Right atrium auricular region (tissue), 2 donors: ENCODE measurements around the gene FNDC10. TPM values are rescaled to one million over a fixed set of nuclear protein-coding genes. Genes with fewer than 3 reads are reported as not detected.

Source experiments
- DNase-seq: peaks from one replicate; pipeline ENCODE4 v3.0.0-alpha.2; 2019; ENCODE audit warnings: low spot score
- H3K27ac ChIP-seq, 2 donors: fragments of 200-600 bp; sonication (generic); 1 replicate in 1 of 2; 2 replicates in 1 of 2; pipeline ENCODE4 v1.5.1; 2016 to 2019
- H3K27me3 ChIP-seq, 2 donors: fragments of 200-600 bp; sonication (generic); one replicate each; pipeline versions ENCODE4 v1.5.1 to v1.6.0; 2017 to 2019
- H3K36me3 ChIP-seq: fragments of 200-600 bp; sonication (generic); one replicate; pipeline ENCODE4 v1.5.1; 2016
- H3K4me1 ChIP-seq, 2 donors: fragments of 200-600 bp; sonication (generic); one replicate each; pipeline versions ENCODE4 v1.5.1 to v1.6.0; 2017 to 2019
- H3K4me3 ChIP-seq, 2 donors: fragments of 200-600 bp; sonication (generic); 1 replicate in 1 of 2; 2 replicates in 1 of 2; pipeline ENCODE4 v1.5.1; 2017 to 2019; ENCODE audit warnings: mild to moderate bottlenecking in 1 of 2, moderate library complexity in 1 of 2
- H3K9me3 ChIP-seq, 2 donors: fragments of 200-600 bp; sonication (generic); one replicate each; pipeline ENCODE4 v1.5.1; 2019
- CTCF ChIP-seq, 2 donors: fragments of 200-600 bp; sonication (generic); IDR thresholded peaks; one replicate each; pipeline ENCODE4 v1.5.1; 2019; ENCODE audit warnings: antibody characterized with exemption in 2 of 2
- total RNA-seq, 2 donors: library from RNA; depleted of rRNA; stranded (reverse); fragments of >200 nt; gene quantifications; one replicate each; pipeline ENCODE4 v1.1.0, GENCODE V29; 2016

Gene FNDC10
- total RNA-seq, 2 donors from 2014 or later = 2.5 to 2.7 TPM

- no peaks in the 10 kb centered on the region for H3K9me3 ChIP-seq
- H3K27me3 ChIP-seq = no peaks in the 10 kb centered on the region
- no peak for DNase-seq
- H3K4me3 ChIP-seq = no peak overlapping the region
- H3K27ac ChIP-seq = no peak overlapping the region
- peaks cover 0 to 21% of the 10 kb centered on the region in 2 donors for H3K4me1 ChIP-seq
- no peak for TF ChIP-seq CTCF (IDR thresholded peaks at IDR 0.05)
- no peaks in the 10 kb centered on the region for H3K36me3 ChIP-seq
These were observed 48.2 kb downstream of the FNDC10 start for GRCh38 chr1:1551524-1552262.

- Histone ChIP-seq H3K27me3 (no peaks in the 10 kb centered on the region), H3K27ac (peak overlapping the region in 1 of 2 donors; percentile 17), H3K4me3 (no peak overlapping the region), H3K9me3 (no peaks in the 10 kb centered on the region), H3K36me3 (no peaks in the 10 kb centered on the region), H3K4me1 (peaks cover 0 to 21% of the 10 kb centered on the region in 2 donors)
- peak in 1 of 2 donors; percentile 46 for TF ChIP-seq CTCF (IDR thresholded peaks at IDR 0.05)
- no peak for DNase-seq
These were observed 49.1 kb downstream of the FNDC10 start for GRCh38 chr1:1550591-1551432.

GRCh38 chr1:1550087-1550486 is 49.8 kb downstream of the FNDC10 start:
- Histone ChIP-seq H3K9me3 (no peaks in the 10 kb centered on the region), H3K4me1 (peaks cover 0 to 20% of the 10 kb centered on the region in 2 donors), H3K27ac (peak overlapping the region in 1 of 2 donors; percentile 17), H3K4me3 (no peak overlapping the region), H3K27me3 (no peaks in the 10 kb centered on the region), H3K36me3 (no peaks in the 10 kb centered on the region)
- TF ChIP-seq CTCF (IDR thresholded peaks at IDR 0.05) = no peak
- DNase-seq = no peak

- no peak for DNase-seq
- Histone ChIP-seq H3K27me3 (no peaks in the 10 kb centered on the region), H3K27ac (no peak overlapping the region), H3K9me3 (no peaks in the 10 kb centered on the region), H3K4me3 (no peak overlapping the region), H3K4me1 (peaks cover 0 to 18% of the 10 kb centered on the region in 2 donors), H3K36me3 (no peaks in the 10 kb centered on the region)
- no peak for TF ChIP-seq CTCF (IDR thresholded peaks at IDR 0.05)
These were observed 51.3 kb downstream of the FNDC10 start for GRCh38 chr1:1548591-1548990.

Other genes with a start within 250 kb of the FNDC10 start
- 10 to 100 TPM; 53.4 to 58.6 TPM for gene MXRA8, start 241.6 kb downstream of the FNDC10 start, total RNA-seq
- 100 to 1,000 TPM; 155 to 159 TPM for gene AURKAIP1, start 224.9 kb downstream of the FNDC10 start, total RNA-seq
- 10 to 100 TPM; 41.6 to 44.2 TPM for gene CCNL2, start 200.8 kb downstream of the FNDC10 start, total RNA-seq
- gene MRPL20, start 192.8 kb downstream of the FNDC10 start, total RNA-seq = 100 to 1,000 TPM; 160 to 218 TPM
- 1 to 10 TPM; 2.2 to 2.4 TPM for gene ANKRD65, start 178.9 kb downstream of the FNDC10 start, total RNA-seq
- 10 to 100 TPM; 13.0 to 15.2 TPM for gene VWA1, start 164.4 kb downstream of the FNDC10 start, total RNA-seq
- gene ATAD3C, start 150.4 kb downstream of the FNDC10 start, total RNA-seq = 1 to 10 TPM; 1.4 to 2.8 TPM
- 1 to 10 TPM; 2.7 to 5.7 TPM for gene ATAD3B, start 128.4 kb downstream of the FNDC10 start, total RNA-seq
- 10 to 100 TPM; 15.6 to 18.6 TPM for gene ATAD3A, start 88.0 kb downstream of the FNDC10 start, total RNA-seq
- gene TMEM240, start 59.5 kb downstream of the FNDC10 start, total RNA-seq = 1 to 10 TPM; 1.4 to 2.8 TPM
- gene SSU72, start 25.3 kb downstream of the FNDC10 start, total RNA-seq = 100 to 1,000 TPM in 1 of 2 donors, 10 to 100 TPM in 1; 98.3 to 121 TPM
- gene MIB2, start 15.4 kb upstream of the FNDC10 start, total RNA-seq = 10 to 100 TPM; 42.4 to 45.6 TPM
- gene MMP23B, start 32.0 kb upstream of the FNDC10 start, total RNA-seq = 10 to 100 TPM; 17.5 to 26.9 TPM
- 10 to 100 TPM; 16.2 to 19.7 TPM for gene CDK11B, start 58.9 kb upstream of the FNDC10 start, total RNA-seq
- 10 to 100 TPM; 18.4 to 22.1 TPM for gene SLC35E2B, start 92.7 kb upstream of the FNDC10 start, total RNA-seq
- 1 to 10 TPM; 4.3 to 8.2 TPM for gene CDK11A, start 124.2 kb upstream of the FNDC10 start, total RNA-seq
- gene NADK, start 178.3 kb upstream of the FNDC10 start, total RNA-seq = 10 to 100 TPM; 26.5 to 51.5 TPM